GM12878 (cell line): ENCODE measurements around the gene FIBCD1. TPM values are rescaled to one million over a fixed set of nuclear protein-coding genes. Genes with fewer than 3 reads are reported as not detected.
"Not testable (repeated sequence)": the region's sequence is repeated elsewhere in the genome, so short reads cannot be mapped to it uniquely, and the experiment has no call there.

Source experiments
- ATAC-seq: fragments of 200-7000 bp; cut with Tn5 transposase; 3 replicates; pipeline ENCODE4 v1.9.1; 2020; ENCODE audit warnings: mild to moderate bottlenecking, moderate library complexity
- BruUV-seq: library from RNA; stranded (reverse); fragments of 400-500 nt; replicated peaks from 2 replicates; lab custom pipeline; 2021; lab: Mats Ljungman, UMichigan
- CTCF ChIA-PET: fragments of 300-600 bp; sonication (Branson Sonifier 250); formaldehyde crosslinking; extraction: SDS; loops from one replicate; lab custom pipeline; 2021; ENCODE audit warnings: inconsistent platforms; lab: Yijun Ruan, JAX
- POLR2A ChIA-PET: fragments of 350-600 bp; formaldehyde crosslinking; extraction: SDS; loops from one replicate; lab custom pipeline; 2021; ENCODE audit warnings: inconsistent platforms; lab: Charles Lee
- RAD21 ChIA-PET: fragments of 300-600 bp; sonication (Branson Sonifier 250); formaldehyde crosslinking; loops from one replicate; lab custom pipeline; 2023; ENCODE audit warnings: antibody characterized with exemption; ENCODE audit not compliant: unreplicated experiment; lab: Charles Lee
- SMC1A ChIA-PET: fragments of 300-600 bp; sonication (Branson Sonifier 250); formaldehyde crosslinking; loops from one replicate; lab custom pipeline; 2023; ENCODE audit not compliant: unreplicated experiment, uncharacterized antibody; lab: Charles Lee
- DNase-seq: peaks from one replicate; pipeline ENCODE4 v3.0.0-alpha.2; 2011; ENCODE audit warnings: low read depth, low spot score
- FAIRE-seq: peaks from 3 replicates; lab custom pipeline; 2011; peaks lifted over from hg19 to GRCh38; lab: Jason Lieb, UNC
- H2AFZ ChIP-seq: 2 replicates; pipeline ENCODE4 v1.6.0; 2011; ENCODE audit warnings: low read depth, low read length, control low read depth; ENCODE audit not compliant: control insufficient read depth
- H3K27ac ChIP-seq: 2 replicates; pipeline ENCODE4 v1.5.1; 2011; ENCODE audit warnings: control low read depth; ENCODE audit not compliant: control insufficient read depth, insufficient read depth
- H3K27me3 ChIP-seq, 2 experiments: replicated peaks in 1 of 2; 2 replicates each; pipeline versions ENCODE4 v1.6.0 to v1.6.1; 2011; ENCODE audit warnings: low read length in 1 of 2; ENCODE audit not compliant: control insufficient read depth in 2 of 2, insufficient read depth in 2 of 2
- H3K36me3 ChIP-seq, 2 experiments: 2 replicates each; pipeline ENCODE4 v1.5.1; 2011; ENCODE audit warnings: low read length in 1 of 2; ENCODE audit not compliant: control insufficient read depth in 2 of 2, insufficient read depth in 2 of 2
- H3K4me1 ChIP-seq: 2 replicates; pipeline ENCODE4 v1.6.1; 2011; ENCODE audit warnings: mild to moderate bottlenecking, low read length, moderate library complexity, mixed read lengths; ENCODE audit not compliant: control insufficient read depth, insufficient read depth
- H3K4me2 ChIP-seq: 2 replicates; pipeline ENCODE4 v1.6.0; 2011; ENCODE audit warnings: control low read depth; ENCODE audit not compliant: control insufficient read depth, insufficient read depth
- H3K4me3 ChIP-seq: fragments of 200-600 bp; sonication (generic); 2 replicates; pipeline ENCODE4 v1.5.1; 2016
- H3K79me2 ChIP-seq: 2 replicates; pipeline ENCODE4 v1.6.0; 2011; ENCODE audit warnings: low read length; ENCODE audit not compliant: control insufficient read depth, insufficient read depth
- H3K9ac ChIP-seq: 2 replicates; pipeline ENCODE4 v1.8.0; 2011; ENCODE audit warnings: low read length, control low read depth, mixed read lengths; ENCODE audit not compliant: control insufficient read depth, insufficient read depth
- H3K9me3 ChIP-seq: replicated peaks from 3 replicates; pipeline ENCODE4 v1.5.1; 2011; ENCODE audit warnings: mild to moderate bottlenecking, low read length; ENCODE audit not compliant: control insufficient read depth, insufficient read depth
- H4K20me1 ChIP-seq: 2 replicates; pipeline ENCODE4 v1.6.0; 2011; ENCODE audit not compliant: control insufficient read depth, insufficient read depth
- JUND ChIP-seq: IDR thresholded peaks from 2 replicates; pipeline ENCODE4 v1.6.1; 2012; ENCODE audit warnings: low read depth, mild to moderate bottlenecking, low read length, improper control_type of control experiment, moderate library complexity
- WGBS: methylation state at CpG from one replicate; pipeline ENCODE4 v1.1.6; 2016; ENCODE audit warnings: low lambda C conversion rate; ENCODE audit not compliant: insufficient replicate concordance, insufficient coverage; ENCODE audit errors: missing lambda C conversion rate; 5-methylcytosine and 5-hydroxymethylcytosine counted together
- in situ Hi-C: fragments of 300-500 bp; cut with MboI; formaldehyde crosslinking; loops from 9 replicates; pipeline ENCODE4 v1.14.3; 2018; ENCODE audit warnings: mixed read lengths
- intact Hi-C: fragments of 100-400 bp; cut with micrococcal nuclease; formaldehyde crosslinking; loops from one replicate; pipeline ENCODE4 v1.14.2; 2022; ENCODE audit not compliant: unreplicated experiment
- polyA plus RNA-seq, 11 experiments: library from polyadenylated mRNA; depleted of rRNA in 4 of 11; unstranded in 6 of 11; stranded (reverse) in 5 of 11; fragments of >200 nt; fragmentation: Nextera tagmentation in 4 of 11; fragmentation: Illumina TruSeq in 1 of 11; extraction: Ambion mirVana in 4 of 11; extraction: Trizol in 1 of 11; gene quantifications; 1 replicate in 1 of 11; 2 replicates in 10 of 11; pipeline versions ENCODE4 v1.2.1 to v1.2.3, GENCODE V29; 2011 to 2016; ENCODE audit warnings: inconsistent platforms in 2 of 11, missing spikeins in 2 of 11, low read depth in 1 of 11
- total RNA-seq, 4 experiments: library from RNA; depleted of rRNA in 3 of 4; stranded (reverse); fragments of >200 nt in 3 of 4; fragmentation: Illumina TruSeq in 1 of 4; extraction: Trizol in 1 of 4; gene quantifications; 2 replicates each; pipeline versions ENCODE4 v1.2.1 to v1.2.3, GENCODE V29; 2013 to 2021

Gene FIBCD1
- total and polyA plus RNA-seq, 10 of the 15 experiments (the other 5 are each of a cell fraction or from before 2014, with no cell fraction given) = 0.04 to 0.95 (median 0.25) TPM; not detected in 6

DNA sequence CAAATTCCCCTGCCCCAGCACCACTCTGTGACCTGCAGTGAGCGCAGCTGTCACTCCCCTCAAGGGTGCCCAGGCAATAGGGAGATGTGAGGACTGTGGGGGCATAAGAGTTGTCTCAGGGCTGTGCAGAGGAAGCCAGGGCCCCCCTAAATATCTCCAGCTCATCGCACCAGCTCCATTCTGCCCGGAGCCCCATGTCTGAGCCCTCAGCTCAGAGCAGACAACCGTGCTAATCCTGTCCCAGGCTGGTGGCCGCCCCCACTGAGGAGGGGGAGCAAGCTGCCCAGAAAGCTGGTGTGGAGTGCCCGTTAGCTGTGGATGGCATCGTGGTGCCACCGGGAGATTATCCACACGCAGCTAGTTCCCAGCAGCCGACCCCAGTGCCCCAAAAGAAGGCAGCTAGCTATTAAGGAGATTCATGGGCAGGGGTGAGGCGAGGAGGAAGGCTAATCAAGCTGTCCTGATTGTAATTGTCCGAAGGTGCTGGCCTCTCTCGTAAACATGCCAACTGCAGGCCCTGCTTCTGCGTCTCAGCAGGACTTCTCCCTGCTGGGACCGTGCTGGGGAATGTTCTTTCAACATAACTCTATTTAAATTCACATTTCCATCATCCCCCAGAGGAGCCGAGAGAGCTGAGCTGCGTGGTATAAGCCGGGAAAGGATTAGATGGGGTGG, 17.0 kb upstream of the FIBCD1 start:
- in situ Hi-C loops = no loop called here
- 44% methylated on average over 18 of the region's 18 CpGs for WGBS
- no TSS peak for BruUV-seq
- CTCF ChIA-PET = interaction anchor here (1.7 kb wide), 1 partner anchor 90 kb away, joined by 5 read pairs; no protein-coding TSS in a partner anchor
- intact Hi-C loops = no loop called here
- no peak overlapping the region for H3K9ac ChIP-seq
- TF ChIP-seq JUND = no peak
- TF ChIP-seq, all 136 proteins: peak for 0
- no peak for ATAC-seq
- Histone ChIP-seq H3K4me1 (no peaks in the 10 kb centered on the region), H3K27me3 (no peaks in the 10 kb centered on the region), H3K36me3 (no peaks in the 10 kb centered on the region), H3K9me3 (peaks cover 2% of the 10 kb centered on the region; the same call in 2 of the 3 replicates), H4K20me1 (no peaks in the 10 kb centered on the region), H3K4me2 (no peak overlapping the region), H2AFZ (no peak overlapping the region), H3K79me2 (no peaks in the 10 kb centered on the region), H3K4me3 (no peak overlapping the region), H3K27ac (no peak overlapping the region)
- no peak for FAIRE-seq
- ChIA-PET SMC1A (no interaction called here), POLR2A (no interaction called here), RAD21 (no interaction called here)
- DNase-seq = no peak

DNA sequence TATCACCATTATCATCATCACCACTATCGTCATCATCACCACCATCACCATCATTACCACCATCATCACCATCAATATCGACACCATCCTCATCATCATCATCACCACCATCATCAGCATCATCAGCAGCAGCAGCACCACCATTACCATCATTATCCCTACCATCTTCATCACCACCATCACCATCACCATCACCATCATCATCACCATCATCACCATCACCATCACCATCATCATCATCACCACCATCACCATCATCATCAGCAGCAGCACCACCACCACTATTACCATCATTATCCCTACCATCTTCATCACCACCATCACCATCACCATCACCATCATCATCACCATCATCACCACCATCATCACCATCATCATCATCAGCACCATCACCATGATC, 15.9 kb upstream of the FIBCD1 start:
- POLR2A ChIA-PET, H3K27ac ChIP-seq, H4K20me1 ChIP-seq, in situ Hi-C loops, H3K36me3 ChIP-seq, H3K4me2 ChIP-seq, BruUV-seq, intact Hi-C loops, H3K27me3 ChIP-seq, H3K4me1 ChIP-seq, H3K9ac ChIP-seq, H2AFZ ChIP-seq, DNase-seq, H3K9me3 ChIP-seq, H3K4me3 ChIP-seq, CTCF ChIA-PET, ATAC-seq, SMC1A ChIA-PET, RAD21 ChIA-PET, H3K79me2 ChIP-seq: not testable (repeated sequence)
- 17% methylated on average over 2 of the region's 2 CpGs for WGBS
- FAIRE-seq = peak; percentile 35
